Naive B cell (primary cell): ENCODE results near the gene ZNF697. TPM values are rescaled to one million over a fixed set of nuclear protein-coding genes. Genes with fewer than 3 reads are reported as not detected.

Experiments
- ATAC-seq, 2 donors: fragments of 150-1000 bp; cut with Tn5 transposase; 2 replicates each; pipeline ENCODE4 v1.10.0; 2021; ENCODE audit warnings: low read depth in 2 of 2, mild to moderate bottlenecking in 2 of 2, moderate library complexity in 2 of 2
- DNase-seq: peaks from one replicate; pipeline ENCODE4 v3.0.0; 2022
- H3K27ac Mint-ChIP-seq, 6 donors: one replicate each; pipeline ENCODE4 v1.8.0; 2020 to 2022; ENCODE audit warnings: mild to moderate bottlenecking in 6 of 6, mixed read lengths in 6 of 6, moderate library complexity in 5 of 6, inconsistent platforms in 2 of 6
- H3K27me3 Mint-ChIP-seq, 3 donors: one replicate each; pipeline ENCODE4 v1.8.0; 2021 to 2022; ENCODE audit warnings: mixed read lengths in 3 of 3, mild to moderate bottlenecking in 1 of 3
- H3K36me3 Mint-ChIP-seq, 2 donors: one replicate each; pipeline ENCODE4 v1.8.0; 2020 to 2022; ENCODE audit warnings: mixed read lengths in 2 of 2, inconsistent platforms in 1 of 2, mild to moderate bottlenecking in 1 of 2
- H3K4me1 Mint-ChIP-seq, 3 donors: one replicate each; pipeline ENCODE4 v1.8.0; 2020 to 2022; ENCODE audit warnings: mixed read lengths in 3 of 3, inconsistent platforms in 1 of 3, mild to moderate bottlenecking in 1 of 3, moderate library complexity in 1 of 3
- H3K4me3 Mint-ChIP-seq, 8 donors: one replicate each; pipeline ENCODE4 v1.8.0; 2020 to 2022; ENCODE audit warnings: mild to moderate bottlenecking in 8 of 8, mixed read lengths in 8 of 8, moderate library complexity in 8 of 8, inconsistent platforms in 2 of 8
- H3K9me3 Mint-ChIP-seq, 7 donors: one replicate each; pipeline ENCODE4 v1.8.0; 2020 to 2022; ENCODE audit warnings: mixed read lengths in 7 of 7, mild to moderate bottlenecking in 5 of 7, inconsistent platforms in 2 of 7, moderate library complexity in 1 of 7
- polyA plus RNA-seq, 6 donors: library from polyadenylated mRNA; unstranded; fragments of 300-500 nt; fragmentation: Illumina TruSeq; gene quantifications; one replicate each; pipeline ENCODE4 v1.2.3, GENCODE V29; 2021; ENCODE audit warnings: low read depth in 6 of 6

The ZNF697 gene
- polyA plus RNA-seq, 6 donors from 2014 or later = not detected

- no peaks in the 10 kb centered on the region for H3K4me1 Mint-ChIP-seq
- H3K36me3 Mint-ChIP-seq = no peaks in the 10 kb centered on the region
- ATAC-seq (no peak), DNase-seq (no peak)
- H3K9me3 Mint-ChIP-seq = peaks cover 0 to 3% (median 0%) of the 10 kb centered on the region in 7 donors
- H3K4me3 Mint-ChIP-seq = no peak overlapping the region
- peaks cover 53 to 59% (median 54%) of the 10 kb centered on the region in 3 donors for H3K27me3 Mint-ChIP-seq
- no peak overlapping the region for H3K27ac Mint-ChIP-seq
Measured at GRCh38 chr1:119655154-119655553, 7.1 kb upstream of the ZNF697 start.

GRCh38 chr1:119653839-119654170 is 5.7 kb upstream of the ZNF697 start:
- DNase-seq (no peak), ATAC-seq (no peak)
- Mint-ChIP-seq H3K27ac (no peak overlapping the region), H3K4me3 (no peak overlapping the region), H3K27me3 (peaks cover 55 to 65% (median 59%) of the 10 kb centered on the region in 3 donors), H3K9me3 (peaks cover 0 to 10% (median 0%) of the 10 kb centered on the region in 7 donors), H3K4me1 (peaks cover 0 to 1% (median 0%) of the 10 kb centered on the region in 3 donors), H3K36me3 (no peaks in the 10 kb centered on the region)

- H3K27me3 Mint-ChIP-seq = peaks cover 58 to 67% (median 62%) of the 10 kb centered on the region in 3 donors
- no peak overlapping the region for H3K4me3 Mint-ChIP-seq
Measured at GRCh38 chr1:119653135-119653838, 5.2 kb upstream of the ZNF697 start.

GRCh38 chr1:119652587-119652986 is 4.5 kb upstream of the ZNF697 start:
- peaks cover 62 to 70% (median 62%) of the 10 kb centered on the region in 3 donors for H3K27me3 Mint-ChIP-seq

More at GRCh38 chr1:119653135-119653838, 5.2 kb upstream of the ZNF697 start:
- ATAC-seq = no peak
- Mint-ChIP-seq H3K27ac (no peak overlapping the region), H3K9me3 (peaks cover 0 to 11% (median 0%) of the 10 kb centered on the region in 7 donors), H3K4me1 (peaks cover 0 to 4% (median 0%) of the 10 kb centered on the region in 3 donors), H3K36me3 (no peaks in the 10 kb centered on the region)
- no peak for DNase-seq

GRCh38 chr1:119651641-119652040 is 3.6 kb upstream of the ZNF697 start:
- DNase-seq = no peak
- H3K27ac Mint-ChIP-seq = no peak overlapping the region
- no peak overlapping the region for H3K4me3 Mint-ChIP-seq
- peaks cover 0 to 11% (median 2%) of the 10 kb centered on the region in 7 donors for H3K9me3 Mint-ChIP-seq
- H3K4me1 Mint-ChIP-seq = peaks cover 4 to 12% (median 6%) of the 10 kb centered on the region in 3 donors
- H3K36me3 Mint-ChIP-seq = no peaks in the 10 kb centered on the region
- ATAC-seq = no peak
- peaks cover 60 to 74% (median 67%) of the 10 kb centered on the region in 3 donors for H3K27me3 Mint-ChIP-seq

More at GRCh38 chr1:119652587-119652986, 4.5 kb upstream of the ZNF697 start:
- peaks cover 0 to 11% (median 1%) of the 10 kb centered on the region in 7 donors for H3K9me3 Mint-ChIP-seq
- H3K36me3 Mint-ChIP-seq = no peaks in the 10 kb centered on the region
- peaks cover 2 to 6% (median 4%) of the 10 kb centered on the region in 3 donors for H3K4me1 Mint-ChIP-seq
- no peak for DNase-seq
- ATAC-seq = no peak
- H3K4me3 Mint-ChIP-seq = no peak overlapping the region
- no peak overlapping the region for H3K27ac Mint-ChIP-seq

GRCh38 chr1:119651133-119651532 is 3.1 kb upstream of the ZNF697 start:
- H3K9me3 Mint-ChIP-seq = peaks cover 0 to 11% (median 2%) of the 10 kb centered on the region in 7 donors
- ATAC-seq (no peak), DNase-seq (no peak)
- H3K27ac Mint-ChIP-seq = no peak overlapping the region
- peaks cover 4 to 12% (median 6%) of the 10 kb centered on the region in 3 donors for H3K4me1 Mint-ChIP-seq
- peaks cover 60 to 76% (median 70%) of the 10 kb centered on the region in 3 donors for H3K27me3 Mint-ChIP-seq
- no peaks in the 10 kb centered on the region for H3K36me3 Mint-ChIP-seq
- no peak overlapping the region for H3K4me3 Mint-ChIP-seq

- Mint-ChIP-seq H3K4me3 (peak overlapping the region in 5 of 8 donors; percentile 29 to 74 (median 65)), H3K4me1 (peaks cover 4 to 12% (median 6%) of the 10 kb centered on the region in 3 donors), H3K27ac (no peak overlapping the region), H3K36me3 (no peaks in the 10 kb centered on the region), H3K27me3 (peaks cover 62 to 85% (median 81%) of the 10 kb centered on the region in 3 donors), H3K9me3 (peaks cover 0 to 11% (median 2%) of the 10 kb centered on the region in 7 donors)
- DNase-seq (no peak), ATAC-seq (no peak)
Measured at GRCh38 chr1:119648620-119649004, 546 bp upstream of the ZNF697 start.

- ATAC-seq = no peak
- Mint-ChIP-seq H3K4me3 (peak overlapping the region in 6 of 8 donors; percentile 3 to 77 (median 48)), H3K27me3 (peaks cover 60 to 84% (median 77%) of the 10 kb centered on the region in 3 donors), H3K27ac (no peak overlapping the region), H3K9me3 (peaks cover 0 to 11% (median 2%) of the 10 kb centered on the region in 7 donors), H3K4me1 (peaks cover 4 to 12% (median 6%) of the 10 kb centered on the region in 3 donors), H3K36me3 (no peaks in the 10 kb centered on the region)
- no peak for DNase-seq
Measured at GRCh38 chr1:119647228-119647733, 785 bp downstream of the ZNF697 start.

- Mint-ChIP-seq H3K27ac (no peak overlapping the region), H3K4me3 (peak overlapping the region in 5 of 8 donors; percentile 31 to 62 (median 44)), H3K36me3 (no peaks in the 10 kb centered on the region), H3K4me1 (peaks cover 4 to 12% (median 6%) of the 10 kb centered on the region in 3 donors), H3K9me3 (peaks cover 0 to 11% (median 2%) of the 10 kb centered on the region in 7 donors), H3K27me3 (peaks cover 54 to 81% (median 71%) of the 10 kb centered on the region in 3 donors)
- no peak for ATAC-seq
- DNase-seq = no peak
Measured at GRCh38 chr1:119646521-119647227, 1.4 kb downstream of the ZNF697 start.

- DNase-seq (no peak), ATAC-seq (no peak)
- Mint-ChIP-seq H3K4me1 (no peaks in the 10 kb centered on the region), H3K36me3 (no peaks in the 10 kb centered on the region), H3K4me3 (no peak overlapping the region), H3K27me3 (peaks cover 15 to 19% (median 16%) of the 10 kb centered on the region in 3 donors), H3K27ac (no peak overlapping the region), H3K9me3 (peaks cover 0 to 3% (median 0%) of the 10 kb centered on the region in 7 donors)
Measured at GRCh38 chr1:119639109-119639508, 9.0 kb downstream of the ZNF697 start.

GRCh38 chr1:119637710-119638109 is 10.4 kb downstream of the ZNF697 start:
- no peaks in the 10 kb centered on the region for H3K4me1 Mint-ChIP-seq
- peaks cover 0 to 3% (median 0%) of the 10 kb centered on the region in 7 donors for H3K9me3 Mint-ChIP-seq
- peaks cover 18 to 21% (median 19%) of the 10 kb centered on the region in 3 donors for H3K27me3 Mint-ChIP-seq
- H3K4me3 Mint-ChIP-seq = no peak overlapping the region
- ATAC-seq (no peak), DNase-seq (no peak)
- no peak overlapping the region for H3K27ac Mint-ChIP-seq
- H3K36me3 Mint-ChIP-seq = no peaks in the 10 kb centered on the region

- H3K9me3 Mint-ChIP-seq = peaks cover 0 to 3% (median 0%) of the 10 kb centered on the region in 7 donors
- H3K36me3 Mint-ChIP-seq = no peaks in the 10 kb centered on the region
- H3K27me3 Mint-ChIP-seq = peaks cover 25 to 29% (median 26%) of the 10 kb centered on the region in 3 donors
- ATAC-seq (no peak), DNase-seq (no peak)
- H3K4me3 Mint-ChIP-seq = no peak overlapping the region
- no peak overlapping the region for H3K27ac Mint-ChIP-seq
- no peaks in the 10 kb centered on the region for H3K4me1 Mint-ChIP-seq
Measured at GRCh38 chr1:119636491-119637089, 11.5 kb downstream of the ZNF697 start.

GRCh38 chr1:119635811-119636390 is 12.2 kb downstream of the ZNF697 start:
- ATAC-seq (no peak), DNase-seq (no peak)
- Mint-ChIP-seq H3K9me3 (peaks cover 0 to 3% (median 0%) of the 10 kb centered on the region in 7 donors), H3K27me3 (peaks cover 26 to 35% (median 33%) of the 10 kb centered on the region in 3 donors), H3K4me1 (no peaks in the 10 kb centered on the region), H3K27ac (no peak overlapping the region), H3K36me3 (no peaks in the 10 kb centered on the region), H3K4me3 (no peak overlapping the region)
